WTC11 (cell line): ENCODE measurements around the gene SCAMP3. TPM values are rescaled to one million over a fixed set of nuclear protein-coding genes. Genes with fewer than 3 reads are reported as not detected.
A peak's percentile ranks its signal among the peaks of the same experiment; 100 is the strongest.

Experiments used
- ATAC-seq: fragments of 200-7000 bp; cut with Tn5 transposase; 2 replicates; pipeline ENCODE4 v1.10.0; 2021; ENCODE audit warnings: mild to moderate bottlenecking, moderate library complexity
- CTCF ChIA-PET: fragments of 300-600 bp; sonication (Branson Sonifier 250); formaldehyde crosslinking; loops from one replicate; lab custom pipeline; 2021; ENCODE audit warnings: antibody characterized with exemption; lab: Charles Lee
- POLR2A ChIA-PET: fragments of 350-600 bp; sonication (Branson Sonifier 250); formaldehyde crosslinking; loops from one replicate; lab custom pipeline; 2021; ENCODE audit warnings: antibody characterized with exemption; lab: Charles Lee
- DNase-seq: peaks from one replicate; pipeline ENCODE4 v3.0.0; 2021; ENCODE audit warnings: low spot score
- H3K27ac Mint-ChIP-seq: 2 replicates; pipeline ENCODE4 v1.8.0; 2021; ENCODE audit warnings: mixed read lengths
- H3K27me3 Mint-ChIP-seq: 2 replicates; pipeline ENCODE4 v1.8.0; 2021; ENCODE audit warnings: low read depth, mild to moderate bottlenecking, moderate library complexity, mixed read lengths
- H3K36me3 Mint-ChIP-seq: 2 replicates; pipeline ENCODE4 v1.8.0; 2021; ENCODE audit warnings: mixed read lengths
- H3K4me1 Mint-ChIP-seq: 2 replicates; pipeline ENCODE4 v1.8.0; 2022; ENCODE audit warnings: mixed read lengths
- H3K4me3 Mint-ChIP-seq: 2 replicates; pipeline ENCODE4 v1.8.0; 2021; ENCODE audit warnings: mild to moderate bottlenecking, moderate library complexity, mixed read lengths
- H3K9me3 Mint-ChIP-seq: 2 replicates; pipeline ENCODE4 v1.8.0; 2021; ENCODE audit warnings: mixed read lengths
- AR ChIP-seq: fragments of 250-450 bp; sonication (Bioruptor Pico); IDR thresholded peaks from 2 replicates; pipeline ENCODE4 v1.9.0; 2021; ENCODE audit warnings: mild to moderate bottlenecking
- ESRRA ChIP-seq: sonication (generic); formaldehyde crosslinking; IDR thresholded peaks from 2 replicates; pipeline ENCODE4 v1.8.1; 2022; ENCODE audit warnings: mild to moderate bottlenecking, missing genetic modification reagents, borderline replicate concordance
- FOXK1 ChIP-seq: sonication (generic); formaldehyde crosslinking; IDR thresholded peaks from 2 replicates; pipeline ENCODE4 v1.8.0; 2022; ENCODE audit warnings: mild to moderate bottlenecking, moderate library complexity, missing genetic modification reagents
- HMGXB4 ChIP-seq: sonication (generic); formaldehyde crosslinking; IDR thresholded peaks from 2 replicates; pipeline ENCODE4 v1.8.1; 2023; ENCODE audit warnings: mild to moderate bottlenecking, moderate library complexity, missing genetic modification reagents
- MAX ChIP-seq: sonication (generic); formaldehyde crosslinking; IDR thresholded peaks from 2 replicates; pipeline ENCODE4 v1.8.0; 2022; ENCODE audit warnings: mild to moderate bottlenecking, missing genetic modification reagents
- MLX ChIP-seq: sonication (generic); formaldehyde crosslinking; IDR thresholded peaks from 2 replicates; pipeline ENCODE4 v1.8.1; 2023; ENCODE audit warnings: mild to moderate bottlenecking, missing genetic modification reagents, moderate library complexity
- MYBL2 ChIP-seq: sonication (generic); formaldehyde crosslinking; IDR thresholded peaks from 2 replicates; pipeline ENCODE4 v1.8.1; 2023; ENCODE audit warnings: mild to moderate bottlenecking, moderate library complexity, missing genetic modification reagents
- NFE2L1 ChIP-seq: sonication (generic); formaldehyde crosslinking; IDR thresholded peaks from 2 replicates; pipeline ENCODE4 v1.8.1; 2023; ENCODE audit warnings: missing genetic modification reagents
- NR1H2 ChIP-seq: sonication (generic); formaldehyde crosslinking; IDR thresholded peaks from 2 replicates; pipeline ENCODE4 v1.9.0; 2021; ENCODE audit warnings: mild to moderate bottlenecking, moderate library complexity, missing genetic modification reagents
- RELA ChIP-seq: sonication (generic); formaldehyde crosslinking; IDR thresholded peaks from 2 replicates; pipeline ENCODE4 v1.8.1; 2022; ENCODE audit warnings: missing genetic modification reagents, mild to moderate bottlenecking, borderline replicate concordance
- SP1 ChIP-seq: sonication (generic); formaldehyde crosslinking; conservative IDR thresholded peaks from 2 replicates; pipeline ENCODE4 v1.8.1; 2022; ENCODE audit warnings: missing genetic modification reagents
- TP53 ChIP-seq: sonication (generic); formaldehyde crosslinking; IDR thresholded peaks from 2 replicates; pipeline ENCODE4 v1.8.1; 2023; ENCODE audit warnings: mild to moderate bottlenecking, missing genetic modification reagents
- ZBTB43 ChIP-seq: sonication (generic); formaldehyde crosslinking; IDR thresholded peaks from 2 replicates; pipeline ENCODE4 v1.8.1; 2023; ENCODE audit warnings: mild to moderate bottlenecking, missing genetic modification reagents
- ZNF138 ChIP-seq: sonication (generic); formaldehyde crosslinking; conservative IDR thresholded peaks from 2 replicates; pipeline ENCODE4 v1.8.1; 2022; ENCODE audit warnings: mild to moderate bottlenecking, moderate library complexity, missing genetic modification reagents
- ZNF281 ChIP-seq: sonication (generic); formaldehyde crosslinking; IDR thresholded peaks from 2 replicates; pipeline ENCODE4 v1.8.0; 2023; ENCODE audit warnings: mild to moderate bottlenecking, missing genetic modification reagents
- ZNF423 ChIP-seq: fragments of 250-450 bp; sonication (Bioruptor Pico); IDR thresholded peaks from 2 replicates; pipeline ENCODE4 v2.1.2; 2022; ENCODE audit warnings: mild to moderate bottlenecking, moderate library complexity
- ZNF532 ChIP-seq: fragments of 250-450 bp; sonication (Bioruptor Pico); IDR thresholded peaks from 2 replicates; pipeline ENCODE4 v1.9.0; 2021; ENCODE audit warnings: mild to moderate bottlenecking, borderline replicate concordance
- total RNA-seq: library from RNA; stranded (reverse); gene quantifications from 3 replicates; pipeline ENCODE4 v1.2.3, GENCODE V29; 2021

SCAMP3 gene
- total RNA-seq, 1 experiment from 2014 or later = 58.8 TPM

- ATAC-seq = peak; percentile 72
- peak; percentile 55 for DNase-seq
- CTCF ChIA-PET = interaction anchor here (0.6 to 2.4 kb wide), 5 partner anchors 13 to 122 kb away, joined by 3 to 13 read pairs (median 7); partner anchors contain the start of genes FDPS and KRTCAP2
- H3K36me3 Mint-ChIP-seq = no peaks in the 10 kb centered on the region
- H3K4me3 Mint-ChIP-seq = peak overlapping the region; percentile 78
- POLR2A ChIA-PET = no interaction called here
- peaks cover 49% of the 10 kb centered on the region for H3K27me3 Mint-ChIP-seq
- peaks cover 29% of the 10 kb centered on the region for H3K4me1 Mint-ChIP-seq
- TF ChIP-seq HMGXB4 (peak; percentile 61; the same call in 1 of the 2 replicates), NFE2L1 (CRISPR knock-in tag) (0 out of 2 replicates have a peak, but pooled peaks have one; percentile 42), SP1 (CRISPR knock-in tag) (no peak)
- no peak overlapping the region for H3K27ac Mint-ChIP-seq
- no peaks in the 10 kb centered on the region for H3K9me3 Mint-ChIP-seq
Observed at GRCh38 chr1:155295183-155295941, 33.2 kb upstream of the SCAMP3 start.

GRCh38 chr1:155294520-155295182, 32.5 kb upstream of the SCAMP3 start:
- Mint-ChIP-seq H3K9me3 (no peaks in the 10 kb centered on the region), H3K27me3 (peaks cover 49% of the 10 kb centered on the region), H3K27ac (no peak overlapping the region), H3K4me1 (peaks cover 29% of the 10 kb centered on the region), H3K36me3 (no peaks in the 10 kb centered on the region), H3K4me3 (peak overlapping the region; percentile 78)
- ATAC-seq = peak; percentile 43
- no peak for DNase-seq
- ChIA-PET CTCF (interaction anchor here (0.6 to 2.4 kb wide), 4 partner anchors 16 to 122 kb away, joined by 3 to 13 read pairs (median 6); partner anchors contain the start of gene KRTCAP2), POLR2A (no interaction called here)
- TF ChIP-seq MAX (no peak), ZNF532 (no peak), NR1H2 (CRISPR knock-in tag) (no peak), RELA (CRISPR knock-in tag) (no peak), ESRRA (CRISPR knock-in tag) (no peak), ZBTB43 (CRISPR knock-in tag) (no peak), MYBL2 (CRISPR knock-in tag) (no peak), MLX (CRISPR knock-in tag) (no peak), AR (no peak), FOXK1 (CRISPR knock-in tag) (no peak), ZNF281 (CRISPR knock-in tag) (no peak), ZNF138 (no peak), ZNF423 (CRISPR knock-in tag) (no peak), TP53 (CRISPR knock-in tag) (no peak)
